IMR-90 (cell line): ENCODE data around the gene WASL. TPM values are rescaled to one million over a fixed set of nuclear protein-coding genes. Genes with fewer than 3 reads are reported as not detected.

ENCODE experiments used
- ATAC-seq: fragments of 200-7000 bp; cut with Tn5 transposase; 2 replicates; pipeline ENCODE4 v1.9.1; 2020; ENCODE audit warnings: low read depth, mild to moderate bottlenecking, moderate library complexity
- BruUV-seq: library from RNA; stranded (reverse); fragments of 400-500 nt; replicated peaks from 2 replicates; lab custom pipeline; 2021; lab: Mats Ljungman, UMichigan
- CTCF ChIA-PET: fragments of 300-600 bp; formaldehyde crosslinking; extraction: SDS; loops from one replicate; lab custom pipeline; 2021; ENCODE audit warnings: antibody characterized with exemption; lab: Yijun Ruan, JAX
- POLR2A ChIA-PET: fragments of 300-600 bp; sonication (Branson Sonifier 250); formaldehyde crosslinking; loops from one replicate; lab custom pipeline; 2022; ENCODE audit warnings: antibody characterized with exemption; ENCODE audit not compliant: unreplicated experiment; lab: Charles Lee
- DNase-seq: peaks from one replicate; pipeline ENCODE4 v3.0.0; 2013
- H2AFZ ChIP-seq: replicated peaks from 2 replicates; pipeline ENCODE3; 2013; ENCODE audit warnings: low read length, mild to moderate bottlenecking; ENCODE audit not compliant: poor library complexity
- H2AK5ac ChIP-seq: 2 replicates; pipeline ENCODE4 v1.6.1; 2013; ENCODE audit warnings: low read depth, low read length, inconsistent platforms
- H2AK9ac ChIP-seq: replicated peaks from 2 replicates; pipeline ENCODE3; 2013; ENCODE audit warnings: mild to moderate bottlenecking, low read depth, low read length, moderate library complexity; ENCODE audit not compliant: poor library complexity
- H2BK120ac ChIP-seq: 2 replicates; pipeline ENCODE4 v1.6.1; 2013; ENCODE audit warnings: low read depth, low read length, inconsistent platforms
- H2BK15ac ChIP-seq: 3 replicates; pipeline ENCODE4 v1.6.1; 2013; ENCODE audit warnings: low read depth, low read length, inconsistent platforms
- H2BK20ac ChIP-seq: 2 replicates; pipeline ENCODE4 v1.6.1; 2013; ENCODE audit warnings: low read depth, mild to moderate bottlenecking, inconsistent platforms, low read length, moderate library complexity
- H2BK5ac ChIP-seq: 2 replicates; pipeline ENCODE4 v1.6.1; 2013; ENCODE audit warnings: mild to moderate bottlenecking, low read depth, low read length, inconsistent platforms; ENCODE audit not compliant: poor library complexity, severe bottlenecking
- H3K14ac ChIP-seq: replicated peaks from 2 replicates; pipeline ENCODE4 v1.6.1; 2013; ENCODE audit warnings: low read depth, low read length, inconsistent platforms
- H3K18ac ChIP-seq: 2 replicates; pipeline ENCODE4 v1.6.1; 2013; ENCODE audit warnings: low read depth, low read length, control low read depth
- H3K23ac ChIP-seq: 2 replicates; pipeline ENCODE4 v1.6.1; 2013; ENCODE audit warnings: low read depth, low read length, inconsistent platforms
- H3K27ac ChIP-seq: 2 replicates; pipeline ENCODE4 v1.5.1; 2013; ENCODE audit warnings: mild to moderate bottlenecking, control low read depth, low read length; ENCODE audit not compliant: insufficient read depth
- H3K27me3 ChIP-seq: 2 replicates; pipeline ENCODE4 v1.6.1; 2013; ENCODE audit warnings: low read length; ENCODE audit not compliant: control insufficient read depth, insufficient read depth
- H3K36me3 ChIP-seq: 2 replicates; pipeline ENCODE4 v1.6.1; 2013; ENCODE audit warnings: low read length, mixed read lengths; ENCODE audit not compliant: control insufficient read depth, insufficient read depth
- H3K4ac ChIP-seq: 2 replicates; pipeline ENCODE4 v1.6.1; 2013; ENCODE audit warnings: low read depth, low read length, inconsistent platforms
- H3K4me1 ChIP-seq: 2 replicates; pipeline ENCODE4 v1.6.1; 2013; ENCODE audit warnings: low read length, mixed read lengths; ENCODE audit not compliant: control insufficient read depth, insufficient read depth
- H3K4me2 ChIP-seq: 2 replicates; pipeline ENCODE4 v1.6.1; 2013; ENCODE audit warnings: low read depth, mild to moderate bottlenecking, control low read depth, low read length, moderate library complexity
- H3K4me3 ChIP-seq: 2 replicates; pipeline ENCODE4 v1.5.1; 2013; ENCODE audit warnings: low read depth, mild to moderate bottlenecking, control low read depth, low read length, moderate library complexity; ENCODE audit not compliant: insufficient read depth
- H3K56ac ChIP-seq: 2 replicates; pipeline ENCODE4 v1.6.1; 2013; ENCODE audit warnings: low read length, inconsistent platforms; ENCODE audit not compliant: insufficient read depth; ENCODE audit errors: extremely low read depth
- H3K79me1 ChIP-seq, 2 experiments: 2 replicates each; pipeline ENCODE4 v1.6.1; 2013; ENCODE audit warnings: low read length in 2 of 2, inconsistent platforms in 1 of 2, low read depth in 1 of 2
- H3K9ac ChIP-seq: 2 replicates; pipeline ENCODE4 v1.6.1; 2013; ENCODE audit warnings: low read depth, low read length, control low read depth
- H3K9me1 ChIP-seq: 2 replicates; pipeline ENCODE4 v1.6.1; 2013; ENCODE audit warnings: low read length, inconsistent platforms; ENCODE audit not compliant: insufficient read depth
- H3K9me3 ChIP-seq: 2 replicates; pipeline ENCODE4 v1.6.1; 2013; ENCODE audit warnings: low read length; ENCODE audit not compliant: control insufficient read depth, insufficient read depth
- H4K20me1 ChIP-seq: 2 replicates; pipeline ENCODE4 v1.6.1; 2013; ENCODE audit warnings: low read length, inconsistent platforms; ENCODE audit not compliant: insufficient read depth
- H4K5ac ChIP-seq: 2 replicates; pipeline ENCODE4 v1.6.1; 2013; ENCODE audit warnings: mild to moderate bottlenecking, low read depth, low read length, control low read depth
- H4K8ac ChIP-seq, 2 experiments: 2 replicates each; pipeline ENCODE4 v1.6.1; 2013; ENCODE audit warnings: low read depth in 2 of 2, low read length in 2 of 2, control low read depth in 1 of 2, inconsistent platforms in 1 of 2
- H4K91ac ChIP-seq: 2 replicates; pipeline ENCODE4 v1.6.1; 2013; ENCODE audit warnings: low read depth, low read length, inconsistent platforms; ENCODE audit not compliant: insufficient read depth
- FOS ChIP-seq: fragments of 150-350 bp; IDR thresholded peaks from 2 replicates; pipeline ENCODE4 v1.6.1; 2016; ENCODE audit warnings: low read depth, low read length
- MAFK ChIP-seq: IDR thresholded peaks from 2 replicates; pipeline ENCODE4 v1.6.1; 2012; ENCODE audit warnings: low read depth, low read length, improper control_type of control experiment
- MAZ ChIP-seq: IDR thresholded peaks from 2 replicates; pipeline ENCODE4 v1.6.1; 2012; ENCODE audit warnings: low read depth, mild to moderate bottlenecking, low read length, improper control_type of control experiment, moderate library complexity, borderline replicate concordance
- MXI1 ChIP-seq: IDR thresholded peaks from 2 replicates; pipeline ENCODE4 v1.6.1; 2012; ENCODE audit warnings: low read depth, mild to moderate bottlenecking, low read length, moderate library complexity, borderline replicate concordance
- NFE2L2 ChIP-seq: fragments of 150-350 bp; IDR thresholded peaks from 2 replicates; pipeline ENCODE4 v1.6.1; 2016; ENCODE audit warnings: low read depth, mild to moderate bottlenecking, low read length
- POLR2A ChIP-seq: IDR thresholded peaks from 2 replicates; pipeline ENCODE4 v1.6.1; 2012; ENCODE audit warnings: mild to moderate bottlenecking, low read depth, low read length
- RFX5 ChIP-seq: IDR thresholded peaks from 2 replicates; pipeline ENCODE4 v1.8.0; 2012; ENCODE audit warnings: low read depth, mild to moderate bottlenecking, low read length, moderate library complexity
- SMC3 ChIP-seq: fragments of 150-350 bp; IDR thresholded peaks from 2 replicates; pipeline ENCODE4 v1.6.1; 2016; ENCODE audit warnings: low read depth, mild to moderate bottlenecking, antibody characterized with exemption, low read length, moderate library complexity
- WGBS, 2 experiments: methylation state at CpG; one replicate each; pipeline versions ENCODE4 v1.1.5 to v1.1.7; 2013; ENCODE audit warnings: missing lambda C conversion rate in 2 of 2; ENCODE audit not compliant: insufficient read length in 1 of 2; ENCODE audit errors: extremely low coverage in 2 of 2; 5-methylcytosine and 5-hydroxymethylcytosine counted together
- dilution Hi-C: fragments of 300-500 bp; cut with HindIII; formaldehyde crosslinking; loops from one replicate; pipeline ENCODE4 v1.14.3; 2018; ENCODE audit warnings: low sequenced_read_pairs; ENCODE audit not compliant: unreplicated experiment
- in situ Hi-C: fragments of 300-500 bp; cut with MboI; formaldehyde crosslinking; loops from 3 replicates; pipeline ENCODE4 v1.14.3; 2019; ENCODE audit warnings: low sequenced_read_pairs, inconsistent platforms, mixed read lengths
- intact Hi-C: fragments of 100-400 bp; cut with micrococcal nuclease; formaldehyde crosslinking; loops from 2 replicates; pipeline ENCODE4 v1.10.0; 2022
- polyA plus RNA-seq, 3 experiments: library from polyadenylated mRNA; depleted of rRNA; stranded (reverse); fragments of >200 nt; gene quantifications; 2 replicates each; pipeline ENCODE4 v1.2.3, GENCODE V29; 2012; ENCODE audit warnings: low replicate concordance in 1 of 3
- total RNA-seq: library from RNA; depleted of rRNA; stranded (reverse); fragments of >200 nt; gene quantifications from 2 replicates; pipeline ENCODE4 v1.2.3, GENCODE V29; 2012
- TF ChIP-seq, protein P1 (sequence below): fragments of 150-350 bp; IDR thresholded peaks from 2 replicates; pipeline ENCODE4 v1.6.1; 2016; ENCODE audit warnings: low read depth, mild to moderate bottlenecking, low read length, moderate library complexity, borderline replicate concordance
- TF ChIP-seq, protein P2 (sequence below): conservative IDR thresholded peaks from 2 replicates; pipeline ENCODE4 v1.5.1; 2012; ENCODE audit warnings: mild to moderate bottlenecking, low read depth, low read length, improper control_type of control experiment
- TF ChIP-seq, protein P3 (sequence below): fragments of 150-350 bp; IDR thresholded peaks from 2 replicates; pipeline ENCODE4 v1.6.1; 2017; ENCODE audit warnings: mild to moderate bottlenecking, antibody characterized with exemption, low read length, low read depth

The WASL gene
- total and polyA plus RNA-seq, 2 of the 4 experiments (the other 2 are of a cell fraction), result 2.3 to 7.9 TPM

DNA sequence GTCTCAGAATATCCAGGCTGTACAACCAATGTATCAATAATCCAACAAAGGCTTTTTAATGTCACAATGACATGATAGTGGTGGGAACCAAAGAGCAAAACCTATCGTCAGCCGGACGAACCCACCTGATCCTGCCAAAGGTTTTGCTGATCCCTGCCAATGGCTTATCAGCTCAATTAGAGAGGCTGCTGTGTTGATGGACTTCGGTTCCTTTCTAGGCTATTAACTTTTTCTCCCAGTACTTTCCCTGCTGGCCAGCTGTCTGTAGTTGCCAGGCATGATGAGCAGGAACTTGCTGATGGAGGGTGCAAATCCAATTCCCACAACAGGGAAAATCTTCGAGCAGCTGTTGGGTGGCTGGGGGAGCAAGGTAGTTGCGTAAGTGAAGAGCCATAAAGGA is 90.8 kb downstream of the WASL start:
- BruUV-seq, result no TSS peak
- Histone ChIP-seq H3K9ac (no peak overlapping the region), H2BK5ac (no peak overlapping the region), H3K18ac (no peak overlapping the region), H2BK20ac (no peak overlapping the region), H2AK5ac (no peak overlapping the region), H2AFZ (no peak overlapping the region), H4K8ac (no peak overlapping the region), H3K56ac (no peak overlapping the region), H3K9me1 (no peaks in the 10 kb centered on the region), H3K14ac (no peak overlapping the region), H4K20me1 (no peaks in the 10 kb centered on the region), H2AK9ac (no peak overlapping the region), H3K79me1 (no peaks in the 10 kb centered on the region), H3K4me1 (no peaks in the 10 kb centered on the region), H3K27me3 (peaks cover 4% of the 10 kb centered on the region), H3K23ac (no peak overlapping the region), H3K9me3 (no peaks in the 10 kb centered on the region), H2BK120ac (no peak overlapping the region), H3K4me2 (no peak overlapping the region), H4K5ac (no peak overlapping the region), H3K4me3 (no peak overlapping the region), H3K4ac (no peak overlapping the region), H3K36me3 (no peaks in the 10 kb centered on the region), H3K27ac (no peak overlapping the region), H4K91ac (no peak overlapping the region), H2BK15ac (no peak overlapping the region)
- no CpG with 5 or more reads among the region's 6 CpGs for WGBS, 2 experiments
- CTCF ChIA-PET, result interaction anchor here (0.7 kb wide), 1 partner anchor 15 kb away, joined by 3 read pairs; no protein-coding TSS in a partner anchor
- ATAC-seq, result no peak
- intact Hi-C loops (no loop called here), in situ Hi-C loops (no loop called here), dilution Hi-C loops (no loop called here)
- TF ChIP-seq NFE2L2, result no peak
- no peak for TF ChIP-seq RFX5
- no peak for TF ChIP-seq MAZ
- TF ChIP-seq FOS, result no peak
- TF ChIP-seq MAFK, result no peak
- TF ChIP-seq, protein P1, sequence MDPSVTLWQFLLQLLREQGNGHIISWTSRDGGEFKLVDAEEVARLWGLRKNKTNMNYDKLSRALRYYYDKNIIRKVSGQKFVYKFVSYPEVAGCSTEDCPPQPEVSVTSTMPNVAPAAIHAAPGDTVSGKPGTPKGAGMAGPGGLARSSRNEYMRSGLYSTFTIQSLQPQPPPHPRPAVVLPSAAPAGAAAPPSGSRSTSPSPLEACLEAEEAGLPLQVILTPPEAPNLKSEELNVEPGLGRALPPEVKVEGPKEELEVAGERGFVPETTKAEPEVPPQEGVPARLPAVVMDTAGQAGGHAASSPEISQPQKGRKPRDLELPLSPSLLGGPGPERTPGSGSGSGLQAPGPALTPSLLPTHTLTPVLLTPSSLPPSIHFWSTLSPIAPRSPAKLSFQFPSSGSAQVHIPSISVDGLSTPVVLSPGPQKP, result no peak
- TF ChIP-seq, protein P2, sequence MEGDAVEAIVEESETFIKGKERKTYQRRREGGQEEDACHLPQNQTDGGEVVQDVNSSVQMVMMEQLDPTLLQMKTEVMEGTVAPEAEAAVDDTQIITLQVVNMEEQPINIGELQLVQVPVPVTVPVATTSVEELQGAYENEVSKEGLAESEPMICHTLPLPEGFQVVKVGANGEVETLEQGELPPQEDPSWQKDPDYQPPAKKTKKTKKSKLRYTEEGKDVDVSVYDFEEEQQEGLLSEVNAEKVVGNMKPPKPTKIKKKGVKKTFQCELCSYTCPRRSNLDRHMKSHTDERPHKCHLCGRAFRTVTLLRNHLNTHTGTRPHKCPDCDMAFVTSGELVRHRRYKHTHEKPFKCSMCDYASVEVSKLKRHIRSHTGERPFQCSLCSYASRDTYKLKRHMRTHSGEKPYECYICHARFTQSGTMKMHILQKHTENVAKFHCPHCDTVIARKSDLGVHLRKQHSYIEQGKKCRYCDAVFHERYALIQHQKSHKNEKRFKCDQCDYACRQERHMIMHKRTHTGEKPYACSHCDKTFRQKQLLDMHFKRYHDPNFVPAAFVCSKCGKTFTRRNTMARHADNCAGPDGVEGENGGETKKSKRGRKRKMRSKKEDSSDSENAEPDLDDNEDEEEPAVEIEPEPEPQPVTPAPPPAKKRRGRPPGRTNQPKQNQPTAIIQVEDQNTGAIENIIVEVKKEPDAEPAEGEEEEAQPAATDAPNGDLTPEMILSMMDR, result no peak
- no peak for TF ChIP-seq MXI1
- TF ChIP-seq, protein P3, sequence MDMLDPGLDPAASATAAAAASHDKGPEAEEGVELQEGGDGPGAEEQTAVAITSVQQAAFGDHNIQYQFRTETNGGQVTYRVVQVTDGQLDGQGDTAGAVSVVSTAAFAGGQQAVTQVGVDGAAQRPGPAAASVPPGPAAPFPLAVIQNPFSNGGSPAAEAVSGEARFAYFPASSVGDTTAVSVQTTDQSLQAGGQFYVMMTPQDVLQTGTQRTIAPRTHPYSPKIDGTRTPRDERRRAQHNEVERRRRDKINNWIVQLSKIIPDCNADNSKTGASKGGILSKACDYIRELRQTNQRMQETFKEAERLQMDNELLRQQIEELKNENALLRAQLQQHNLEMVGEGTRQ, result no peak
- TF ChIP-seq POLR2A, result no peak
- no peak for TF ChIP-seq SMC3
- no peak for DNase-seq
- POLR2A ChIA-PET, result no interaction called here
